H1 (cell line): ENCODE measurements around the gene ADD2. TPM values are rescaled to one million over a fixed set of nuclear protein-coding genes. Genes with fewer than 3 reads are reported as not detected.

Experiments used
- CTCF ChIA-PET: fragments of 300-600 bp; sonication (Branson Sonifier 250); formaldehyde crosslinking; loops from one replicate; lab custom pipeline; 2021; ENCODE audit not compliant: partially characterized antibody; lab: Charles Lee
- POLR2A ChIA-PET: fragments of 300-600 bp; sonication (Branson Sonifier 250); formaldehyde crosslinking; loops from one replicate; lab custom pipeline; 2021; ENCODE audit warnings: inconsistent platforms; ENCODE audit not compliant: partially characterized antibody; lab: Charles Lee
- DNase-seq, 2 experiments: peaks; one replicate each; pipeline versions ENCODE4 v3.0.0 to v3.0.0-alpha.2; 2010 to 2022; ENCODE audit warnings: low spot score in 2 of 2, low read depth in 1 of 2, mixed read lengths in 1 of 2
- FAIRE-seq: peaks from 2 replicates; lab custom pipeline; 2011; peaks lifted over from hg19 to GRCh38; lab: Jason Lieb, UNC
- H2AFZ ChIP-seq: 2 replicates; pipeline ENCODE4 v1.8.1; 2012; ENCODE audit warnings: low read length, inconsistent platforms
- H2AK5ac ChIP-seq: 2 replicates; pipeline ENCODE4 v1.6.1; 2013; ENCODE audit warnings: low read depth, low read length
- H2BK120ac ChIP-seq: replicated peaks from 2 replicates; pipeline ENCODE3; 2013; ENCODE audit warnings: low read depth, low read length, inconsistent platforms
- H2BK12ac ChIP-seq: 2 replicates; pipeline ENCODE4 v1.6.1; 2013; ENCODE audit warnings: low read depth, low read length
- H2BK15ac ChIP-seq: 2 replicates; pipeline ENCODE4 v1.6.1; 2013; ENCODE audit warnings: low read length
- H2BK20ac ChIP-seq: 2 replicates; pipeline ENCODE4 v1.6.1; 2013; ENCODE audit warnings: low read length
- H2BK5ac ChIP-seq: 2 replicates; pipeline ENCODE4 v1.6.1; 2013; ENCODE audit warnings: low read depth, low read length
- H3K14ac ChIP-seq: 2 replicates; pipeline ENCODE4 v1.6.1; 2013; ENCODE audit warnings: inconsistent platforms; ENCODE audit not compliant: insufficient read length
- H3K18ac ChIP-seq: 2 replicates; pipeline ENCODE4 v1.6.1; 2013; ENCODE audit warnings: low read length; ENCODE audit errors: extremely low read depth
- H3K23ac ChIP-seq: 2 replicates; pipeline ENCODE4 v1.6.1; 2013; ENCODE audit warnings: inconsistent platforms; ENCODE audit not compliant: insufficient read length
- H3K23me2 ChIP-seq: 2 replicates; pipeline ENCODE4 v1.6.1; 2013; ENCODE audit warnings: low read depth, low read length
- H3K27ac ChIP-seq: 2 replicates; pipeline ENCODE4 v1.6.1; 2011; ENCODE audit warnings: low read depth, low read length, inconsistent platforms
- H3K27me3 ChIP-seq, 4 experiments: replicated peaks in 1 of 4; 1 replicate in 1 of 4; 2 replicates in 3 of 4; pipeline versions ENCODE4 v1.6.1 to v1.8.1; 2011 to 2013; ENCODE audit warnings: low read length in 3 of 4, mild to moderate bottlenecking in 3 of 4, inconsistent platforms in 2 of 4, mixed read lengths in 2 of 4, moderate library complexity in 1 of 4; ENCODE audit not compliant: control insufficient read depth in 3 of 4, insufficient read depth in 3 of 4; ENCODE audit errors: extremely low read depth in 1 of 4
- H3K36me3 ChIP-seq, 4 experiments: 2 replicates each; pipeline versions ENCODE4 v1.6.1 to v1.8.1; 2011 to 2013; ENCODE audit warnings: mild to moderate bottlenecking in 4 of 4, low read length in 3 of 4, moderate library complexity in 2 of 4, control low read depth in 1 of 4, inconsistent platforms in 1 of 4; ENCODE audit not compliant: insufficient read depth in 4 of 4, control insufficient read depth in 2 of 4
- H3K4ac ChIP-seq: replicated peaks from 2 replicates; pipeline ENCODE3; 2013; ENCODE audit warnings: low read length, low read depth, mixed read lengths, inconsistent platforms; ENCODE audit not compliant: insufficient read length
- H3K4me1 ChIP-seq, 4 experiments: replicated peaks in 1 of 4; 1 replicate in 1 of 4; 2 replicates in 3 of 4; pipeline versions ENCODE4 v1.6.1 to v1.8.1; 2011 to 2013; ENCODE audit warnings: low read length in 3 of 4, inconsistent platforms in 2 of 4, mixed read lengths in 1 of 4; ENCODE audit not compliant: insufficient read depth in 4 of 4, control insufficient read depth in 3 of 4
- H3K4me2 ChIP-seq, 2 experiments: 2 replicates each; pipeline versions ENCODE4 v1.6.1 to v1.8.1; 2011 to 2013; ENCODE audit warnings: low read depth in 2 of 2, low read length in 2 of 2, control low read depth in 1 of 2, inconsistent platforms in 1 of 2, mild to moderate bottlenecking in 1 of 2; ENCODE audit not compliant: insufficient read depth in 1 of 2
- H3K4me3 ChIP-seq, 4 experiments: fragments of 200-600, 300-600 bp in 1 of 4; sonication (generic), shearing (Covaris generic), sonication (Bioruptor Twin) in 1 of 4; 2 replicates each; pipeline versions ENCODE4 v1.5.1 to v1.8.1; 2011 to 2016; ENCODE audit warnings: low read length in 4 of 4, low read depth in 3 of 4, control low read depth in 2 of 4, inconsistent platforms in 2 of 4, mild to moderate bottlenecking in 2 of 4, mixed read lengths in 1 of 4, moderate library complexity in 1 of 4; ENCODE audit not compliant: insufficient read depth in 2 of 4; ENCODE audit errors: extremely low read depth in 1 of 4
- H3K56ac ChIP-seq: replicated peaks from 2 replicates; pipeline ENCODE3; 2013; ENCODE audit warnings: low read depth, mild to moderate bottlenecking, mixed read lengths, low read length, inconsistent platforms; ENCODE audit not compliant: insufficient read length
- H3K79me1 ChIP-seq: 2 replicates; pipeline ENCODE4 v1.6.1; 2013; ENCODE audit warnings: low read depth, low read length, control low read depth
- H3K79me2 ChIP-seq, 2 experiments: 2 replicates each; pipeline versions ENCODE4 v1.6.1 to v1.8.1; 2012 to 2013; ENCODE audit warnings: low read length in 2 of 2, mild to moderate bottlenecking in 2 of 2, inconsistent platforms in 1 of 2; ENCODE audit not compliant: insufficient read depth in 2 of 2, control insufficient read depth in 1 of 2
- H3K9ac ChIP-seq, 4 experiments: replicated peaks in 1 of 4; 1 replicate in 1 of 4; 2 replicates in 3 of 4; pipeline versions ENCODE4 v1.6.1 to v1.8.1; 2011 to 2013; ENCODE audit warnings: low read depth in 3 of 4, low read length in 3 of 4, control low read depth in 2 of 4, mild to moderate bottlenecking in 2 of 4, moderate library complexity in 2 of 4, inconsistent platforms in 1 of 4; ENCODE audit errors: extremely low read depth in 1 of 4
- H3K9me3 ChIP-seq, 2 experiments: 2 replicates each; pipeline versions ENCODE4 v1.6.1 to v1.8.1; 2012 to 2013; ENCODE audit warnings: mild to moderate bottlenecking in 2 of 2, moderate library complexity in 2 of 2, control low read depth in 1 of 2, inconsistent platforms in 1 of 2, low read depth in 1 of 2, low read length in 1 of 2, mixed read lengths in 1 of 2; ENCODE audit not compliant: insufficient read depth in 2 of 2
- H4K20me1 ChIP-seq, 2 experiments: replicated peaks in 1 of 2; 2 replicates each; pipeline versions ENCODE3 to v1.8.1; 2011 to 2013; ENCODE audit warnings: inconsistent platforms in 2 of 2, low read length in 2 of 2, mild to moderate bottlenecking in 1 of 2; ENCODE audit not compliant: insufficient read depth in 2 of 2, control insufficient read depth in 1 of 2
- H4K5ac ChIP-seq: 2 replicates; pipeline ENCODE4 v1.6.1; 2013; ENCODE audit warnings: low read length, low read depth, mixed read lengths, inconsistent platforms; ENCODE audit not compliant: insufficient read length
- H4K8ac ChIP-seq: 2 replicates; pipeline ENCODE4 v1.8.0; 2013; ENCODE audit warnings: mild to moderate bottlenecking, moderate library complexity, low read length, inconsistent platforms; ENCODE audit not compliant: insufficient read depth; ENCODE audit errors: extremely low read depth
- H4K91ac ChIP-seq: replicated peaks from 2 replicates; pipeline ENCODE3; 2013; ENCODE audit warnings: low read length, mixed read lengths, inconsistent platforms; ENCODE audit not compliant: insufficient read length
- ASH2L ChIP-seq: fragments of 200-600, 300-600 bp; sonication (generic); IDR thresholded peaks from one replicate; pipeline ENCODE4 v1.7.1; 2017; ENCODE audit warnings: low read length
- BACH1 ChIP-seq: IDR thresholded peaks from 2 replicates; pipeline ENCODE4 v1.6.1; 2012; ENCODE audit warnings: low read length, improper control_type of control experiment
- CBX5 ChIP-seq: fragments of 300-800, 300-1000 bp; sonication (generic); IDR thresholded peaks from 2 replicates; pipeline ENCODE4 v1.7.1; 2016; ENCODE audit warnings: antibody characterized with exemption, low read length, low read depth
- CREB1 ChIP-seq: IDR thresholded peaks from 2 replicates; pipeline ENCODE4 v1.6.1; 2012; ENCODE audit warnings: inconsistent platforms
- HDAC2 ChIP-seq, 2 experiments: fragments of 300-600 bp in 1 of 2; sonication (generic) in 1 of 2; IDR thresholded peaks; 2 replicates each; pipeline ENCODE4 v1.6.1; 2011 to 2012; ENCODE audit warnings: low read depth in 2 of 2, low read length in 2 of 2, mild to moderate bottlenecking in 2 of 2, moderate library complexity in 2 of 2, borderline replicate concordance in 1 of 2, inconsistent platforms in 1 of 2
- POLR2A ChIP-seq, 2 experiments: IDR thresholded peaks; 1 replicate in 1 of 2; 2 replicates in 1 of 2; pipeline ENCODE4 v1.6.1; 2011; ENCODE audit warnings: low read depth in 2 of 2, low read length in 2 of 2, mild to moderate bottlenecking in 2 of 2; ENCODE audit errors: control extremely low read depth in 1 of 2
- RNF2 ChIP-seq: fragments of 200-900, 300-1000 bp; sonication (generic); IDR thresholded peaks from 2 replicates; pipeline ENCODE4 v1.7.1; 2016; ENCODE audit warnings: borderline replicate concordance, low read depth, mild to moderate bottlenecking, antibody characterized with exemption, low read length; ENCODE audit not compliant: poor library complexity, severe bottlenecking; ENCODE audit errors: missing control alignments
- RXRA ChIP-seq: IDR thresholded peaks from 2 replicates; pipeline ENCODE4 v1.6.1; 2011; ENCODE audit warnings: low read depth, mild to moderate bottlenecking, low read length, moderate library complexity; ENCODE audit not compliant: insufficient read depth
- SIRT6 ChIP-seq: IDR thresholded peaks from one replicate; pipeline ENCODE4 v1.7.1; 2012; ENCODE audit warnings: low read length, inconsistent platforms
- WGBS, 2 experiments: shearing (Covaris generic) in 1 of 2; methylation state at CpG; one replicate each; pipeline versions ENCODE4 v1.1.6 to v1.1.7; 2013 to 2015; ENCODE audit warnings: low lambda C conversion rate in 2 of 2, mixed read lengths in 2 of 2, inconsistent platforms in 1 of 2, low coverage in 1 of 2, missing lambda C conversion rate in 1 of 2; ENCODE audit not compliant: insufficient replicate concordance in 2 of 2, insufficient coverage in 1 of 2, insufficient read length in 1 of 2; ENCODE audit errors: extremely low coverage in 1 of 2, missing lambda C conversion rate in 1 of 2; 5-methylcytosine and 5-hydroxymethylcytosine counted together
- polyA plus RNA-seq, 7 experiments: library from polyadenylated mRNA; depleted of rRNA in 3 of 7; stranded (reverse) in 5 of 7; unstranded in 2 of 7; fragments of >200 nt in 5 of 7; fragments of 200-250 nt in 2 of 7; gene quantifications; 1 replicate in 5 of 7; 2 replicates in 1 of 7; 4 replicates in 1 of 7; pipeline versions ENCODE4 v1.2.1 to v1.2.3, GENCODE V29; 2011 to 2013; ENCODE audit warnings: missing spikeins in 2 of 7, mixed read lengths in 2 of 7
- total RNA-seq: library from RNA; stranded (reverse); fragmentation: NEBNext Ultra II Directional; extraction: Animal tissue kit (Norgen Biotek cat#: 25700); gene quantifications from 2 replicates; pipeline ENCODE4 v1.2.1, GENCODE V29; 2021
- TF ChIP-seq, protein P1 (sequence below): IDR thresholded peaks from 2 replicates; pipeline ENCODE4 v1.6.1; 2011; ENCODE audit warnings: low read depth, mild to moderate bottlenecking, low read length; ENCODE audit not compliant: insufficient read depth
- TF ChIP-seq, protein P2 (sequence below): IDR thresholded peaks from 2 replicates; pipeline ENCODE4 v1.6.1; 2011; ENCODE audit warnings: low read length, improper control_type of control experiment

The ADD2 gene
- total and polyA plus RNA-seq, 2 of the 8 experiments (the other 6 are each of a cell fraction or from before 2014, with no cell fraction given), result 58.5 to 170 TPM

DNA sequence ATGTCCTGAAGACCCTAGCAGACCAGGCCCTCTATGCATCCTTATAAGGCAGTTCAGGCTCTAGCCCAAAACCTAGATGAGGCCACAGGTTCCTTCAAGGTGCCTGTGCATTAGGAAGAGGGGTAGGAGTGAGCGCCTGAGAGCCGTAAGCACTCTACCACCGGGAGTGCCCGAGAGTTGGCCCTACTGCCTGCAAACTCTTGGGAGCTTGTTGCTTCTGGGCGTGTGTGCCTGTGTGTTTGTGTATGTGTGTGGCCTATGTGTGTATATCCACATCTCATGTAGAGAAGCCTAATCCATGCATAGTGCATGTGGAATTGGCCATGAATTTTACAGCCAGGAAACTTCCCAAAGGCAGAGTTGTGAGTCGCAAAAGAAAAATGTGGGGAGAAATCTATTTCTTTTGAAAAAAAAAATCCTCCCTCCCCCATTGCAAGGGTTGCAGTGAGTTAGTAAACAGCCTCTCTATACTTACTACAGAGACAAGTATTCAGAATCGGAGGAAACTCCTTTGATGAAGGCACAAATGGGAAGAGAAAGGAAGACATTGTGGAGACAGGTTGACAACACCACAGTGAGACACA is 96.8 kb downstream of the ADD2 start:
- Histone ChIP-seq H2BK15ac (no peak overlapping the region), H3K14ac (no peak overlapping the region), H3K4me1 (no peaks in the 10 kb centered on the region), H3K27ac (no peak overlapping the region), H2BK12ac (no peak overlapping the region), H2BK120ac (no peak overlapping the region), H3K56ac (no peak overlapping the region), H3K9me3 (no peaks in the 10 kb centered on the region), H2BK5ac (no peak overlapping the region), H3K27me3 (no peaks in the 10 kb centered on the region), H3K79me2 (no peaks in the 10 kb centered on the region), H2AK5ac (no peak overlapping the region), H4K91ac (no peak overlapping the region), H2AFZ (no peak overlapping the region), H4K5ac (no peak overlapping the region), H3K23me2 (no peaks in the 10 kb centered on the region), H3K9ac (no peak overlapping the region), H2BK20ac (no peak overlapping the region), H3K4ac (no peak overlapping the region), H3K79me1 (no peaks in the 10 kb centered on the region), H3K4me2 (no peak overlapping the region), H3K36me3 (peaks cover 28 to 64% (median 51%) of the 10 kb centered on the region in 4 experiments), H3K4me3 (no peak overlapping the region), H4K20me1 (peaks cover 0 to 2% of the 10 kb centered on the region in 2 experiments), H4K8ac (no peak overlapping the region), H3K18ac (no peak overlapping the region), H3K23ac (no peak overlapping the region)
- ChIA-PET POLR2A (interaction anchor here (1.3 to 1.7 kb wide), 2 partner anchors 13 to 377 kb away, joined by 3 to 4 read pairs; partner anchors contain the start of gene SNRPG), CTCF (interaction anchor here (0.6 to 4.5 kb wide), 8 partner anchors 12 to 119 kb away, joined by 3 to 18 read pairs (median 8); partner anchors contain the start of gene FIGLA)
- no peak for FAIRE-seq
- no peak for DNase-seq
- 84% methylated on average over 7 of the region's 7 CpGs; no CpG with 5 or more reads in 1 of the 2 experiments for WGBS, 2 experiments
- no peak for TF ChIP-seq RXRA
- no peak for TF ChIP-seq SIRT6
- TF ChIP-seq BACH1, result no peak
- TF ChIP-seq, protein P1, sequence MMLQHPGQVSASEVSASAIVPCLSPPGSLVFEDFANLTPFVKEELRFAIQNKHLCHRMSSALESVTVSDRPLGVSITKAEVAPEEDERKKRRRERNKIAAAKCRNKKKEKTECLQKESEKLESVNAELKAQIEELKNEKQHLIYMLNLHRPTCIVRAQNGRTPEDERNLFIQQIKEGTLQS, result no peak
- TF ChIP-seq HDAC2 (IDR thresholded peaks at IDR 0.05; ENCODE audit: borderline replicate concordance in 1 of 2, low read depth in 2 of 2, low read length in 2 of 2), result no peak
- no peak for TF ChIP-seq ASH2L
- TF ChIP-seq, protein P2, sequence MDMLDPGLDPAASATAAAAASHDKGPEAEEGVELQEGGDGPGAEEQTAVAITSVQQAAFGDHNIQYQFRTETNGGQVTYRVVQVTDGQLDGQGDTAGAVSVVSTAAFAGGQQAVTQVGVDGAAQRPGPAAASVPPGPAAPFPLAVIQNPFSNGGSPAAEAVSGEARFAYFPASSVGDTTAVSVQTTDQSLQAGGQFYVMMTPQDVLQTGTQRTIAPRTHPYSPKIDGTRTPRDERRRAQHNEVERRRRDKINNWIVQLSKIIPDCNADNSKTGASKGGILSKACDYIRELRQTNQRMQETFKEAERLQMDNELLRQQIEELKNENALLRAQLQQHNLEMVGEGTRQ, result no peak
- no peak for TF ChIP-seq RNF2
- TF ChIP-seq POLR2A (IDR thresholded peaks at IDR 0.05; ENCODE audit: control extremely low read depth in 1 of 2, low read depth in 2 of 2, low read length in 2 of 2), result no peak
- no peak for TF ChIP-seq CBX5
- no peak for TF ChIP-seq CREB1
